Measurements from ENCODE around the gene TP73.

Gene TP73

DNA sequence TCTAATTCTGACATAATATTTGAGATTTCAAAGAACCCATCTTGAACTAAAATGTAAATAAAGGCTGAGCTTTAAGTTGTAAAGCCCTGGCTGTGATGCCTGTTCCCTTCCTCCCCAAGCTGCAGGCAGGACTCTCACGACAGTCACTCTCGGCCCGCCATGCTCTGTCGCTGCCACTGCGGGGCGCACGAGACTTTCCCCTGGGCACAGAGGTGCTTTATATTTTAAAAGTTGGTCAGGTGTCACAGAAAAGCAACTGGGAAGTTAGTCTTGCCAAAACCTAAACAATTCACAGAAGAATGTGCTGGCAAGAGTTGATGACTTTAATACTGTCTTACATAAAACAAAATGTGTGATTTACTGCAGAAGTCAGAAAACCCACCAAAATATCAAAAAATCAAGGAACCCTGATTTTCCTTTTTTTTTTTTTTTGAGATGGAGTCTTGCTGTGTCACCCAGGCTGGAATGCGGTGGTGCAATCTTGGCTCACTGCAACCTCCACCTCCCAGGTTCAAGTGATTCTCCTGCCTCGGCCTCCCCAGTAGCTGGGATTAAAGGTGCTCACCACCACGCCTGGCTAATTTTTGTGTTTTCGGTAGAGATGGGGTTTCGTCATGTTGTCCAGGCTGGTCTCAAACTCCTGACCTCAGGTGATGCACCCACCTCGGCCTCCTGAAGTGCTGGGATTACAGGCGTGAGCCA lies 133.3 kb downstream of the TP73 start:
- DNase-seq, result no peak

Data from SIG-M5 (cell line).